ENCODE measurements around the gene ZC3H4. TPM values are rescaled to one million over a fixed set of nuclear protein-coding genes. Genes with fewer than 3 reads are reported as not detected.

Gene ZC3H4
- total and polyA plus RNA-seq, 2 donors (not counting 1 experiment from before 2014, with no cell fraction given), result 8.4 to 13.5 TPM

DNA sequence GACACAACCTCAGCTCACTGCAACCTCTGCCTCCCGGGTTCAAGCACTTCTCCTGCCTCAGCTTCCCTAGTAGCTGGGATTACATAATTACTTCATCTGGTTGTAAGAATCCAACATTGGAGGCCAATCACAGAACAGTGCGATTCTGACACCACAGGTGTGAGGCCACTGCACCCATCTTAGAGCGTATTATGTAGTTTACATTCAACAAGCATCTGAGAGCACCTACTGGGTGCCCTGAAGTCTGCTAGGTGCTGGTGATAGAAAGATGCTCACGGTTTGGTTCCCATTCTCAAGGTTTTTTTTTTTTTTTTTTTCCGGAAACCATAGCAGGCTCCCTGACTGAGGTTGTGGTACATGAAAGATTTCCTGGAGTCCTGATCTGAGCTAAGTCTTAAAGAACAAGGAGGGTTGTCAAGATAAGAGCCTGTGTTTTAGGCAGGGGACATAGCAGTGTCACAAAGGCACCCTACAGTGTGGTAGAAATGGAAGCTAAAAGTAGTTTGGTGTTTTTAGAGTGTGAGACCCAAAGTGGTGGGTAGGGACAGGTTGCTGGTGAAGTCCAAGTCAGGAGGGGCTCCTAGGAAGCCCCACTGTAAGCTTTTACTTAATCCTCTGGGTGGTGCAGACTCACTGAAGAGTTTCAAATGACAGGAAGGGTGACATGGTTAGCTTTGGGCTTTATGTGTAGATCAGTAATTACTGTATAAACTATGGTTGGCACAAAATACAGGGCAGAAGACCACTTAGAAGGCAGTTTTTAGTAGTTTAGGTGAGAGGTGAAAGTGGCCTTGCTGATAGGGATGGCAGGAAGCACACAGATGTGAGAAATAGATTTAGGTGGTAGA is 32.3 kb upstream of the ZC3H4 start:
- no peak for DNase-seq (ENCODE audit: low read depth in 2 of 2)
- Histone ChIP-seq H3K9me3 (ENCODE audit: control insufficient read depth, insufficient read depth, low read depth, low read length) (no peaks in the 10 kb centered on the region), H3K27me3 (ENCODE audit: control insufficient read depth, insufficient read depth, low read length) (no peaks in the 10 kb centered on the region), H3K4me3 (replicated peaks in 1 of 4; ENCODE audit: control extremely low read depth in 1 of 4, insufficient read depth in 1 of 4, low read depth in 3 of 4, low read length in 4 of 4) (no peak overlapping the region), H3K9ac (ENCODE audit: insufficient read depth, low read length) (no peak overlapping the region), H3K36me3 (ENCODE audit: control insufficient read depth, insufficient read depth, low read length) (peaks cover 11% of the 10 kb centered on the region), H3K4me2 (ENCODE audit: extremely low read depth, insufficient read depth, low read length) (no peak overlapping the region), H2AFZ (ENCODE audit: low read length) (no peak overlapping the region), H4K20me1 (ENCODE audit: control insufficient read depth, extremely low read depth, insufficient read depth, low read length) (no peaks in the 10 kb centered on the region), H3K4me1 (ENCODE audit: control insufficient read depth, extremely low read depth, insufficient read depth, low read length) (peaks cover 2% of the 10 kb centered on the region), H3K27ac (ENCODE audit: insufficient read depth, low read length) (no peak overlapping the region), H3K79me2 (ENCODE audit: control insufficient read depth, insufficient read depth, low read length) (peaks cover 53% of the 10 kb centered on the region)
- TF ChIP-seq CTCF (conservative IDR thresholded peaks at IDR 0.05 in 1 of 2, IDR thresholded peaks at IDR 0.05 in 1 of 2; ENCODE audit: low read depth in 1 of 2, low read length in 2 of 2) (no peak), EZH2 (IDR thresholded peaks at IDR 0.05; ENCODE audit: low read length, missing control alignments) (no peak)

DNA sequence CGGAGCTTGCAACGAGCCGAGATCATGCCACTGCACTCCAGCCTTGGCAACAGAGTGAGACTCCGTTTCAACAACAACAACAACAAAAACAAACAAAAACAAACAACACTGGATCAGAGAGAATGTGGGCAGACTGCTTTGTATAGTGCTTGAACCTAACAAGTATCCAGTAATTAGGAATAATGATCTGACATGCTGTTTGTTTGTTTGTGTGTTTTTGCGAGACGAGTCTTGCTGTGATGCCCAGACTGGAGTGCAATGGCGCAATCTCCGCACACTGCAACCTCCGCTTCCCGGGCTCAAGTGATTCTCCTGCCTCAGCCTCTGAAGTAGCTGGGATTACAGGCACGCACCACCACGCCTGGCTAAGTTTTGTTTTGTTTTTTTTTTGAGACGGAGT is 31.1 kb upstream of the ZC3H4 start:
- H3K9me3 ChIP-seq (ENCODE audit: control insufficient read depth, insufficient read depth, low read depth, low read length), result no peaks in the 10 kb centered on the region
- H3K27me3 ChIP-seq (ENCODE audit: control insufficient read depth, insufficient read depth, low read length), result no peaks in the 10 kb centered on the region
- TF ChIP-seq EZH2 (IDR thresholded peaks at IDR 0.05; ENCODE audit: low read length, missing control alignments) (no peak), CTCF (conservative IDR thresholded peaks at IDR 0.05 in 1 of 2, IDR thresholded peaks at IDR 0.05 in 1 of 2; ENCODE audit: low read depth in 1 of 2, low read length in 2 of 2) (no peak)
- peaks cover 11% of the 10 kb centered on the region for H3K36me3 ChIP-seq (ENCODE audit: control insufficient read depth, insufficient read depth, low read length)
- no peak overlapping the region for H3K27ac ChIP-seq (ENCODE audit: insufficient read depth, low read length)
- no peaks in the 10 kb centered on the region for H4K20me1 ChIP-seq (ENCODE audit: control insufficient read depth, extremely low read depth, insufficient read depth, low read length)
- H3K4me2 ChIP-seq (ENCODE audit: extremely low read depth, insufficient read depth, low read length), result no peak overlapping the region
- H2AFZ ChIP-seq (ENCODE audit: low read length), result no peak overlapping the region
- no peak overlapping the region for H3K4me3 ChIP-seq (replicated peaks in 1 of 4; ENCODE audit: control extremely low read depth in 1 of 4, insufficient read depth in 1 of 4, low read depth in 3 of 4, low read length in 4 of 4)
- peaks cover 2% of the 10 kb centered on the region for H3K4me1 ChIP-seq (ENCODE audit: control insufficient read depth, extremely low read depth, insufficient read depth, low read length)
- H3K79me2 ChIP-seq (ENCODE audit: control insufficient read depth, insufficient read depth, low read length), result peaks cover 57% of the 10 kb centered on the region
- H3K9ac ChIP-seq (ENCODE audit: insufficient read depth, low read length), result no peak overlapping the region
- no peak for DNase-seq (ENCODE audit: low read depth in 2 of 2)

- no peak for DNase-seq (ENCODE audit: low read depth in 2 of 2)
- Histone ChIP-seq H3K4me2 (ENCODE audit: extremely low read depth, insufficient read depth, low read length) (no peak overlapping the region), H3K27ac (ENCODE audit: insufficient read depth, low read length) (no peak overlapping the region)
These were observed 29.9 kb upstream of the ZC3H4 start for GRCh38 chr19:47143322-47144073.

More at GRCh38 chr19:47143322-47144073, 29.9 kb upstream of the ZC3H4 start:
- Histone ChIP-seq H4K20me1 (ENCODE audit: control insufficient read depth, extremely low read depth, insufficient read depth, low read length) (no peaks in the 10 kb centered on the region), H3K4me3 (replicated peaks in 1 of 4; ENCODE audit: control extremely low read depth in 1 of 4, insufficient read depth in 1 of 4, low read depth in 3 of 4, low read length in 4 of 4) (no peak overlapping the region), H3K9ac (ENCODE audit: insufficient read depth, low read length) (no peak overlapping the region), H3K4me1 (ENCODE audit: control insufficient read depth, extremely low read depth, insufficient read depth, low read length) (peaks cover 2% of the 10 kb centered on the region), H3K9me3 (ENCODE audit: control insufficient read depth, insufficient read depth, low read depth, low read length) (no peaks in the 10 kb centered on the region), H2AFZ (ENCODE audit: low read length) (no peak overlapping the region), H3K36me3 (ENCODE audit: control insufficient read depth, insufficient read depth, low read length) (peaks cover 11% of the 10 kb centered on the region), H3K79me2 (ENCODE audit: control insufficient read depth, insufficient read depth, low read length) (peaks cover 66% of the 10 kb centered on the region), H3K27me3 (ENCODE audit: control insufficient read depth, insufficient read depth, low read length) (no peaks in the 10 kb centered on the region)
- no peak for TF ChIP-seq EZH2 (IDR thresholded peaks at IDR 0.05; ENCODE audit: low read length, missing control alignments)
- TF ChIP-seq CTCF (conservative IDR thresholded peaks at IDR 0.05 in 1 of 2, IDR thresholded peaks at IDR 0.05 in 1 of 2; ENCODE audit: low read depth in 1 of 2, low read length in 2 of 2), result no peak

All from fibroblast of lung (primary cell).